Loucy (cell line): ENCODE data around the gene FABP6.

Experiments used
- CTCF ChIP-seq: fragments of 200-600 bp; sonication (generic); conservative IDR thresholded peaks from 2 replicates; pipeline ENCODE4 v1.5.1; 2014; ENCODE audit warnings: mild to moderate bottlenecking, antibody characterized with exemption, low read length
- EZH2phosphoT487 ChIP-seq: fragments of 200-600 bp; IDR thresholded peaks from 2 replicates; pipeline ENCODE4 v1.6.1; 2018; ENCODE audit warnings: antibody characterized with exemption, mild to moderate bottlenecking, moderate library complexity, borderline replicate concordance

- TF ChIP-seq CTCF (no peak), EZH2phosphoT487 (no peak)
Measured at GRCh38 chr5:160271396-160271795, 42.1 kb downstream of the FABP6 start.
